Endodermal cell (in vitro differentiated cells): Measurements from ENCODE around the gene C2orf92. TPM values are rescaled to one million over a fixed set of nuclear protein-coding genes. Genes with fewer than 3 reads are reported as not detected.

Experiments
- DNase-seq: peaks from one replicate; pipeline ENCODE4 v3.0.0-alpha.2; 2017
- H3K27ac ChIP-seq: 2 replicates; pipeline ENCODE4 v1.5.1; 2013; ENCODE audit warnings: mild to moderate bottlenecking, low read depth, low read length, moderate library complexity
- H3K27me3 ChIP-seq: 2 replicates; pipeline ENCODE4 v1.6.1; 2013; ENCODE audit warnings: mild to moderate bottlenecking, low read length, moderate library complexity; ENCODE audit not compliant: insufficient read depth, control insufficient read depth, poor library complexity, severe bottlenecking
- H3K36me3 ChIP-seq: 2 replicates; pipeline ENCODE4 v1.7.0; 2013; ENCODE audit warnings: mild to moderate bottlenecking, low read length, moderate library complexity; ENCODE audit not compliant: control insufficient read depth, insufficient read depth
- H3K4me1 ChIP-seq: one replicate; pipeline ENCODE4 v1.7.0; 2013; ENCODE audit warnings: low read length; ENCODE audit not compliant: control insufficient read depth, insufficient read depth
- H3K4me3 ChIP-seq: 2 replicates; pipeline ENCODE4 v1.5.1; 2013; ENCODE audit warnings: mild to moderate bottlenecking, low read length, moderate library complexity
- H3K9ac ChIP-seq: 2 replicates; pipeline ENCODE4 v1.6.1; 2013; ENCODE audit warnings: mild to moderate bottlenecking, low read length, moderate library complexity; ENCODE audit not compliant: poor library complexity, severe bottlenecking; ENCODE audit errors: extremely low read depth
- H3K9me3 ChIP-seq: 2 replicates; pipeline ENCODE4 v1.6.1; 2013; ENCODE audit warnings: mild to moderate bottlenecking, low read length, moderate library complexity; ENCODE audit not compliant: control insufficient read depth
- H3K27ac Mint-ChIP-seq: 2 replicates; pipeline ENCODE4 v1.8.0; 2020; ENCODE audit warnings: mixed read lengths
- H3K27me3 Mint-ChIP-seq: 2 replicates; pipeline ENCODE4 v1.8.0; 2021; ENCODE audit warnings: mild to moderate bottlenecking, mixed read lengths; ENCODE audit not compliant: insufficient read depth
- H3K36me3 Mint-ChIP-seq: 2 replicates; pipeline ENCODE4 v1.8.0; 2020; ENCODE audit warnings: low read depth, mixed read lengths
- H3K4me1 Mint-ChIP-seq: 2 replicates; pipeline ENCODE4 v1.8.0; 2020; ENCODE audit warnings: mixed read lengths
- H3K4me3 Mint-ChIP-seq: 2 replicates; pipeline ENCODE4 v1.8.0; 2020; ENCODE audit warnings: mild to moderate bottlenecking, moderate library complexity, mixed read lengths
- H3K9me3 Mint-ChIP-seq: 2 replicates; pipeline ENCODE4 v1.8.0; 2020; ENCODE audit warnings: mild to moderate bottlenecking, mixed read lengths
- CTCF ChIP-seq: fragments of 200-600 bp; sonication (generic); conservative IDR thresholded peaks from 2 replicates; pipeline ENCODE4 v1.5.0; 2021; ENCODE audit warnings: antibody characterized with exemption, mild to moderate bottlenecking
- WGBS, 2 experiments: methylation state at CpG; one replicate each; pipeline versions ENCODE4 v1.1.5 to v1.1.7; 2013; ENCODE audit warnings: missing lambda C conversion rate in 2 of 2, mixed read lengths in 1 of 2; ENCODE audit not compliant: insufficient coverage in 1 of 2, insufficient read length in 1 of 2; 5-methylcytosine and 5-hydroxymethylcytosine counted together
- total RNA-seq, 2 donors: library from RNA; stranded (reverse); fragmentation: NEBNext Ultra II Directional in 1 of 2; extraction: Animal tissue kit (Norgen Biotek cat#: 25700) in 1 of 2; gene quantifications; 2 replicates in 1 of 2; 3 replicates in 1 of 2; pipeline ENCODE4 v1.2.1, GENCODE V29; 2021

The C2orf92 gene
- total RNA-seq, 2 donors from 2014 or later: 12.5 to 17.4 TPM

- peaks cover 10% of the 10 kb centered on the region for H3K4me1 Mint-ChIP-seq
- TF ChIP-seq CTCF: no peak
- Histone ChIP-seq H3K36me3 (no peaks in the 10 kb centered on the region), H3K27me3 (no peaks in the 10 kb centered on the region), H3K4me3 (no peak overlapping the region), H3K4me1 (no peaks in the 10 kb centered on the region), H3K9me3 (peaks cover 19% of the 10 kb centered on the region), H3K9ac (no peak overlapping the region), H3K27ac (no peak overlapping the region)
- peak overlapping the region; percentile 8 for H3K27ac Mint-ChIP-seq
- WGBS, 2 experiments: 92 to 97% methylated on average over 12 of the region's 12 CpGs
- H3K36me3 Mint-ChIP-seq: peaks cover 17% of the 10 kb centered on the region
- no peak overlapping the region for H3K4me3 Mint-ChIP-seq
- peaks cover 13% of the 10 kb centered on the region for H3K9me3 Mint-ChIP-seq
- no peak for DNase-seq
- H3K27me3 Mint-ChIP-seq: no peaks in the 10 kb centered on the region
Measured at GRCh38 chr2:97728091-97728731, 58.7 kb downstream of the C2orf92 start.

- 100% methylated on average over 1 of the region's 1 CpG for WGBS, 2 experiments
- Histone ChIP-seq H3K9me3 (peaks cover 19% of the 10 kb centered on the region), H3K27me3 (no peaks in the 10 kb centered on the region), H3K4me3 (no peak overlapping the region), H3K27ac (no peak overlapping the region), H3K36me3 (no peaks in the 10 kb centered on the region), H3K4me1 (no peaks in the 10 kb centered on the region), H3K9ac (no peak overlapping the region)
- no peak overlapping the region for H3K4me3 Mint-ChIP-seq
- no peaks in the 10 kb centered on the region for H3K27me3 Mint-ChIP-seq
- peaks cover 17% of the 10 kb centered on the region for H3K36me3 Mint-ChIP-seq
- TF ChIP-seq CTCF: no peak
- H3K27ac Mint-ChIP-seq: no peak overlapping the region
- no peak for DNase-seq
- H3K9me3 Mint-ChIP-seq: peaks cover 13% of the 10 kb centered on the region
- peaks cover 10% of the 10 kb centered on the region for H3K4me1 Mint-ChIP-seq
Measured at GRCh38 chr2:97730245-97730644, 60.7 kb downstream of the C2orf92 start.

- Mint-ChIP-seq H3K9me3 (peaks cover 13% of the 10 kb centered on the region), H3K4me3 (no peak overlapping the region), H3K27me3 (no peaks in the 10 kb centered on the region), H3K4me1 (peaks cover 10% of the 10 kb centered on the region), H3K36me3 (peaks cover 17% of the 10 kb centered on the region), H3K27ac (no peak overlapping the region)
- Histone ChIP-seq H3K4me1 (no peaks in the 10 kb centered on the region), H3K27me3 (no peaks in the 10 kb centered on the region), H3K9me3 (peaks cover 19% of the 10 kb centered on the region), H3K36me3 (no peaks in the 10 kb centered on the region), H3K9ac (no peak overlapping the region), H3K4me3 (no peak overlapping the region), H3K27ac (no peak overlapping the region)
- DNase-seq: no peak
- 93% methylated on average over 5 to 12 of the region's 12 CpGs for WGBS, 2 experiments
- no peak for TF ChIP-seq CTCF
Measured at GRCh38 chr2:97731274-97732020, 61.9 kb downstream of the C2orf92 start.
